Stimulated activated CD4-positive, alpha-beta T cell treated with anti-CD3 and anti-CD28 coated beads, Interleukin-15, amount 100 ng/mL, for 48 hours (primary cell): Measurements from ENCODE around the gene PLCXD1.
"Not testable (repeated sequence)": the region's sequence is repeated elsewhere in the genome, so short reads cannot be mapped to it uniquely, and the experiment has no call there.

Experiments
- DNase-seq, 2 donors: peaks; one replicate each; pipeline ENCODE4 v3.0.0-alpha.2; 2020; ENCODE audit warnings: low read depth in 2 of 2

The PLCXD1 gene

GRCh38 chrX:317424-318067, 36.4 kb downstream of the PLCXD1 start:
- DNase-seq, result no peak

GRCh38 chrX:318068-318738, 37.0 kb downstream of the PLCXD1 start:
- DNase-seq, result peak; percentile 99 to 100

- DNase-seq, result peak; percentile 98 to 99
Observed at GRCh38 chrX:318739-319578, 37.8 kb downstream of the PLCXD1 start, which contains the start of gene GTPBP6. GTPBP6 (minus strand) TSS chrX:318796; CDS start chrX:318787, 9 bp downstream.

- no peak for DNase-seq
Observed at GRCh38 chrX:319579-320125, 38.5 kb downstream of the PLCXD1 start.

- no peak for DNase-seq
Observed at GRCh38 chrX:320126-320783, 39.1 kb downstream of the PLCXD1 start.

- DNase-seq, result no peak
Observed at GRCh38 chrX:323721-324628, 42.8 kb downstream of the PLCXD1 start.

- not testable (repeated sequence) for DNase-seq
Observed at GRCh38 chrX:324664-325063, 43.5 kb downstream of the PLCXD1 start.

GRCh38 chrX:327660-328126, 46.5 kb downstream of the PLCXD1 start:
- DNase-seq, result no peak

- DNase-seq, result no peak
Observed at GRCh38 chrX:329291-329910, 48.2 kb downstream of the PLCXD1 start.

GRCh38 chrX:330141-330725, 49.1 kb downstream of the PLCXD1 start:
- not testable (repeated sequence) for DNase-seq

- no peak for DNase-seq
Observed at GRCh38 chrX:330726-331150, 49.6 kb downstream of the PLCXD1 start.

GRCh38 chrX:331151-331824, 50.1 kb downstream of the PLCXD1 start:
- DNase-seq, result no peak

GRCh38 chrX:331825-332495, 50.8 kb downstream of the PLCXD1 start:
- no peak for DNase-seq

- DNase-seq, result no peak
Observed at GRCh38 chrX:332496-332860, 51.3 kb downstream of the PLCXD1 start.

- DNase-seq, result no peak
Observed at GRCh38 chrX:332916-333610, 51.9 kb downstream of the PLCXD1 start.

GRCh38 chrX:333611-334311, 52.6 kb downstream of the PLCXD1 start:
- no peak for DNase-seq

- no peak for DNase-seq
Observed at GRCh38 chrX:334331-334891, 53.2 kb downstream of the PLCXD1 start.
